A673 (cell line): ENCODE results near the gene SEPSECS. TPM values are rescaled to one million over a fixed set of nuclear protein-coding genes. Genes with fewer than 3 reads are reported as not detected.
"Not testable (repeated sequence)": the region's sequence is repeated elsewhere in the genome, so short reads cannot be mapped to it uniquely, and the experiment has no call there.

Experiments used
- BruUV-seq: library from RNA; stranded (reverse); fragments of 400-500 nt; replicated peaks from 2 replicates; lab custom pipeline; 2021; lab: Mats Ljungman, UMichigan
- CTCF ChIA-PET: fragments of 300-600 bp; sonication (Branson Sonifier 250); formaldehyde crosslinking; loops from one replicate; lab custom pipeline; 2022; ENCODE audit warnings: antibody characterized with exemption; lab: Charles Lee
- POLR2A ChIA-PET: fragments of 300-600 bp; sonication (Branson Sonifier 250); formaldehyde crosslinking; loops from one replicate; lab custom pipeline; 2022; ENCODE audit warnings: antibody characterized with exemption; ENCODE audit not compliant: low non-redundant PET; lab: Charles Lee
- DNase-seq: peaks from one replicate; pipeline ENCODE4 v3.0.0-alpha.2; 2015; ENCODE audit warnings: low spot score
- H3K27ac ChIP-seq: fragments of 200-600 bp; sonication (generic); 2 replicates; pipeline ENCODE4 v1.5.1; 2016; ENCODE audit warnings: mixed run types, low read depth, mild to moderate bottlenecking, mixed read lengths, antibody characterized with exemption, low read length; ENCODE audit not compliant: poor library complexity, severe bottlenecking
- H3K27me3 ChIP-seq: fragments of 200-600 bp; sonication (generic); replicated peaks from 2 replicates; pipeline ENCODE4 v1.6.1; 2017; ENCODE audit warnings: mixed run types, low read depth, mild to moderate bottlenecking, mixed read lengths, antibody characterized with exemption, low read length; ENCODE audit not compliant: insufficient read depth, poor library complexity
- H3K36me3 ChIP-seq: fragments of 200-600 bp; sonication (generic); 2 replicates; pipeline ENCODE4 v1.6.1; 2016; ENCODE audit warnings: mixed run types, mild to moderate bottlenecking, mixed read lengths, antibody characterized with exemption, low read length; ENCODE audit not compliant: insufficient read depth, poor library complexity, severe bottlenecking
- H3K4me1 ChIP-seq: fragments of 200-600 bp; sonication (generic); 2 replicates; pipeline ENCODE4 v1.6.1; 2017; ENCODE audit warnings: mixed run types, mild to moderate bottlenecking, mixed read lengths, antibody characterized with exemption, low read length; ENCODE audit not compliant: insufficient read depth, poor library complexity, severe bottlenecking
- H3K4me3 ChIP-seq: fragments of 200-600 bp; sonication (generic); 2 replicates; pipeline ENCODE4 v1.5.1; 2016; ENCODE audit warnings: low read depth, mixed run types, mild to moderate bottlenecking, mixed read lengths, low read length; ENCODE audit not compliant: poor library complexity, severe bottlenecking
- H3K9me3 ChIP-seq: fragments of 200-600 bp; sonication (generic); 2 replicates; pipeline ENCODE4 v1.6.1; 2016; ENCODE audit warnings: mixed run types, low read depth, mild to moderate bottlenecking, mixed read lengths, antibody characterized with exemption, low read length; ENCODE audit not compliant: poor library complexity, severe bottlenecking
- EZH2 ChIP-seq: fragments of 200-600 bp; sonication (generic); IDR thresholded peaks from 2 replicates; pipeline ENCODE4 v1.6.1; 2017; ENCODE audit warnings: borderline replicate concordance, low read depth, mild to moderate bottlenecking, mixed read lengths, antibody characterized with exemption, low read length; ENCODE audit not compliant: poor library complexity, severe bottlenecking
- intact Hi-C: fragments of 100-400 bp; cut with micrococcal nuclease; formaldehyde crosslinking; loops from one replicate; pipeline ENCODE4 v1.10.0; 2022; ENCODE audit not compliant: unreplicated experiment
- total RNA-seq: library from RNA; stranded (reverse); gene quantifications from 2 replicates; pipeline ENCODE4 v1.2.3, GENCODE V29; 2021
- TF ChIP-seq, protein P1 (sequence below): fragments of 300-800, 200-600 bp; sonication (generic); conservative IDR thresholded peaks from 2 replicates; pipeline ENCODE4 v1.5.1; 2017; ENCODE audit warnings: low read depth, mild to moderate bottlenecking, antibody characterized with exemption, low read length, moderate library complexity, mixed read lengths

Gene SEPSECS
- total RNA-seq, 1 experiment from 2014 or later = 11.6 TPM

DNA sequence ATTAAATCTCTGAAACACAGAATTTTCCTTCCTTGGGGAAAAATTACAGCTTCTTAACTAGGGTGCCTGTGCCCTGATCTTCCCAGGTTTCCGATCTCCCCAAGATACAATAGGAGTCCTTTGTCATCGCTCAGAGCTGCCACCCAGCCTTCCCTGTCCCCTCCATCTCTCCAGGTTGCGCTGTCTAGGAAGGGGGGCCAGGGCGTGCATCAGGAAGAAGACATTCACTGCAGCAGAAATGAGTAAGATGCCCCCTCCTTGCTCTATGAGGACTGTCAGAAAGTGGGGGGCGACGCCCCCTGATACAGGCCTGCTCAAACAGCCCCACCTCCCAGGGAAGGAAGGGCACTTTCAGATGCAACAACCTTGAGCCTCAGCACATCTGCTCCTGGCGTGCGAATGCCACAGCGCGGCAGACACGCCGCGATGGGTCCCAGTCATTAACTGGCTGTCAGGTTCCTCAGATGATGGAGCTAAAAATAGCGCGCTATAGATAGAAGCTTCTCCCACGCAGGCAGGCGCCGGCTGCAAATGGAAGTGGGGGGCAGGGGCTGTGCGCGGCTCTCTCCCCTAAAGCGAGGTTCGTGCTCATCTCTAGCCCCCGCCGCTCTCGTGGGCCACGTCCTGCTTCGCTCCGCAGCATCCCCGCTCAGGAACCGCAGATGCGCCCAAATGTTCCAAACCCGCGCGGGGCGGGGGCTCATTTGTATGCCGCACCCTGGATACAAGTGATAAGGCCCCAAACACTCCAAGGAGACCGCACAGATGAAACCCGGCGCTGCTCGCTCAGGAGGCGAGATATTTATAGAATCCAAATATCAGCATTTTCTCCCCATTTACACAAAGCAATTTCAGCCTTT, 71.9 kb downstream of the SEPSECS start:
- Histone ChIP-seq H3K4me1 (no peaks in the 10 kb centered on the region), H3K36me3 (no peaks in the 10 kb centered on the region), H3K27me3 (peaks cover 10% of the 10 kb centered on the region), H3K27ac (no peak overlapping the region), H3K9me3 (no peaks in the 10 kb centered on the region), H3K4me3 (no peak overlapping the region)
- TF ChIP-seq, protein P1, sequence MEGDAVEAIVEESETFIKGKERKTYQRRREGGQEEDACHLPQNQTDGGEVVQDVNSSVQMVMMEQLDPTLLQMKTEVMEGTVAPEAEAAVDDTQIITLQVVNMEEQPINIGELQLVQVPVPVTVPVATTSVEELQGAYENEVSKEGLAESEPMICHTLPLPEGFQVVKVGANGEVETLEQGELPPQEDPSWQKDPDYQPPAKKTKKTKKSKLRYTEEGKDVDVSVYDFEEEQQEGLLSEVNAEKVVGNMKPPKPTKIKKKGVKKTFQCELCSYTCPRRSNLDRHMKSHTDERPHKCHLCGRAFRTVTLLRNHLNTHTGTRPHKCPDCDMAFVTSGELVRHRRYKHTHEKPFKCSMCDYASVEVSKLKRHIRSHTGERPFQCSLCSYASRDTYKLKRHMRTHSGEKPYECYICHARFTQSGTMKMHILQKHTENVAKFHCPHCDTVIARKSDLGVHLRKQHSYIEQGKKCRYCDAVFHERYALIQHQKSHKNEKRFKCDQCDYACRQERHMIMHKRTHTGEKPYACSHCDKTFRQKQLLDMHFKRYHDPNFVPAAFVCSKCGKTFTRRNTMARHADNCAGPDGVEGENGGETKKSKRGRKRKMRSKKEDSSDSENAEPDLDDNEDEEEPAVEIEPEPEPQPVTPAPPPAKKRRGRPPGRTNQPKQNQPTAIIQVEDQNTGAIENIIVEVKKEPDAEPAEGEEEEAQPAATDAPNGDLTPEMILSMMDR = no peak
- no peak for TF ChIP-seq EZH2
- peak; percentile 29 for DNase-seq
- no TSS peak for BruUV-seq
- intact Hi-C loops = no loop called here
- POLR2A ChIA-PET = no interaction called here
- CTCF ChIA-PET = interaction anchor here (0.6 kb wide), 1 partner anchor 41 kb away, joined by 7 read pairs; no protein-coding TSS in a partner anchor

DNA sequence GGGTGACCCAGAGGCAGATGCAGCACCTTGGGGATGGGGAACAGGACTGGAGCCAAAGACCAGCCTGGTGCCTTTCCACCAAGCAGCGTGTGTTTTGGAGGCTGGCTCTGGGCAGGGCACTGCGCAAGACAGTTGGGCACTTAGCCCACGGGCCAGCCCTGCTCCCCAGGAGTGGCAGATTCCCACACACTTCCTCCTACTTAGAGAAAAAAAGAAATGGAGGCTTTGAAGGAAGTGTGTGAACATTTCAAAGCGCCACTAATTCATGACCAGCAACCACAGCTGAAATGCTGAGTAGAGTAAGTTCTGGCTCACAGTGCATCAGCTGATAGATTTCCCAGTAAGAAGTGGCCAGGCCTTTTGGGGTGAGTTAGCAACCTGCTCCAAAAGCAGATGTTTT, 74.6 kb downstream of the SEPSECS start:
- no peaks in the 10 kb centered on the region for H3K36me3 ChIP-seq
- no peaks in the 10 kb centered on the region for H3K9me3 ChIP-seq
- H3K4me1 ChIP-seq = no peaks in the 10 kb centered on the region
- peaks cover 10% of the 10 kb centered on the region for H3K27me3 ChIP-seq
- TF ChIP-seq, protein P1 = no peak
- TF ChIP-seq EZH2 = no peak
- POLR2A ChIA-PET = no interaction called here
- no peak overlapping the region for H3K4me3 ChIP-seq
- CTCF ChIA-PET = no interaction called here
- no TSS peak for BruUV-seq
- DNase-seq = peak; percentile 18
- intact Hi-C loops = no loop called here
- H3K27ac ChIP-seq = no peak overlapping the region

DNA sequence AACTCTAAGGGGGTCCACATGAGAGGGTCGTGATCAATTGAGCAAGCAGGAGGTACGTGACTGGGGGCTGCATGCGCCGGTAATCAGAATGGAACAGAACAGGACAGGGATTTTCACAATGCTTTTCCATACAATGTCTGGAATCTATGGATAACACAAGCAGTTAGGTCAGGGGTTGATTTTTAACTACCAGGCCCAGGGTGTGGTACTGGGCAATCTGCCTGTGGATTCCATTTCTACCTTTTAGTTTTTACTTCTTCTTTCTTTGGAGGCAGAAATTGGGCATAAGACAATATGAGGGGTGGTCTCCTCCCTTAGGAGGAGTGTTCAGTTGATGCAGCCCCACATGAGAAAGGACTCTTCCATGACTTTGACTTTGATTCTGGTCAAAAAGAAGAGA, 76.8 kb downstream of the SEPSECS start:
- DNase-seq, H3K9me3 ChIP-seq, BruUV-seq, H3K4me3 ChIP-seq, H3K36me3 ChIP-seq, H3K27ac ChIP-seq, intact Hi-C loops, H3K27me3 ChIP-seq, POLR2A ChIA-PET, CTCF ChIA-PET, H3K4me1 ChIP-seq: not testable (repeated sequence)
